Adipocyte (in vitro differentiated cells): Measurements from ENCODE around the gene HIP1R.
"Not testable (repeated sequence)": the region's sequence is repeated elsewhere in the genome, so short reads cannot be mapped to it uniquely, and the experiment has no call there.

Experiments used
- DNase-seq: peaks from one replicate; pipeline ENCODE4 v3.0.0-alpha.2; 2015; ENCODE audit warnings: low read depth
- H3K27me3 ChIP-seq: replicated peaks from 2 replicates; pipeline ENCODE4 v1.7.0; 2013; ENCODE audit warnings: mild to moderate bottlenecking, low read length, moderate library complexity; ENCODE audit not compliant: control insufficient read depth, insufficient read depth
- H3K36me3 ChIP-seq: 2 replicates; pipeline ENCODE4 v1.7.0; 2013; ENCODE audit warnings: low read length, mild to moderate bottlenecking, moderate library complexity; ENCODE audit not compliant: control insufficient read depth, insufficient read depth, severe bottlenecking
- H3K4me1 ChIP-seq: 2 replicates; pipeline ENCODE4 v1.7.0; 2013; ENCODE audit warnings: mild to moderate bottlenecking, low read length, moderate library complexity; ENCODE audit not compliant: control insufficient read depth, insufficient read depth
- H3K4me3 ChIP-seq: 2 replicates; pipeline ENCODE4 v1.7.0; 2013; ENCODE audit warnings: mild to moderate bottlenecking, low read length, moderate library complexity
- H3K9ac ChIP-seq: 2 replicates; pipeline ENCODE4 v1.7.0; 2013; ENCODE audit warnings: mild to moderate bottlenecking, low read length, moderate library complexity
- H3K9me3 ChIP-seq: 2 replicates; pipeline ENCODE4 v1.7.0; 2013; ENCODE audit warnings: mild to moderate bottlenecking, low read length, moderate library complexity; ENCODE audit not compliant: control insufficient read depth

HIP1R gene

DNA sequence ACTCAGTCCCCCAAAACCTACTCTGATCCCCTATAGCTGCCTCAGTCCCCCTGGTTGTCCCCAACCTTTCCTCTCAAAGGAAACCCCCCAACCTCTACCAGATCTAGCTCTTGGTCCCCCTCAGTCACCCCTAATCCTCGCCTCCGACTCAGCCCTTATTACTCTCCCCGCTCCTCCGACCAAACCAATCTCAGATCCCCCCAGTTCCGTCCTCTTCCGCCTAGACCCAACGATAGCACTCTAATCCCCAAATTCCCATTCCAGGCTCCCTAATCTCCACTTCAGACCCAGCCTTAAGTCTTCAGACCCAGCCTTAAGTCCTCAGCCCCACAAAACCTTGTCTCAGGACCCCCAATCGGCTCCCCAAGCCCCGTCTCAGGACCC, 60.1 kb downstream of the HIP1R start:
- no peaks in the 10 kb centered on the region for H3K27me3 ChIP-seq
- no peaks in the 10 kb centered on the region for H3K36me3 ChIP-seq
- no peaks in the 10 kb centered on the region for H3K9me3 ChIP-seq
- peak; percentile 53 for DNase-seq
- H3K9ac ChIP-seq = peak overlapping the region; percentile 95
- H3K4me1 ChIP-seq = peaks cover 47% of the 10 kb centered on the region
- peak overlapping the region; percentile 95 for H3K4me3 ChIP-seq

DNA sequence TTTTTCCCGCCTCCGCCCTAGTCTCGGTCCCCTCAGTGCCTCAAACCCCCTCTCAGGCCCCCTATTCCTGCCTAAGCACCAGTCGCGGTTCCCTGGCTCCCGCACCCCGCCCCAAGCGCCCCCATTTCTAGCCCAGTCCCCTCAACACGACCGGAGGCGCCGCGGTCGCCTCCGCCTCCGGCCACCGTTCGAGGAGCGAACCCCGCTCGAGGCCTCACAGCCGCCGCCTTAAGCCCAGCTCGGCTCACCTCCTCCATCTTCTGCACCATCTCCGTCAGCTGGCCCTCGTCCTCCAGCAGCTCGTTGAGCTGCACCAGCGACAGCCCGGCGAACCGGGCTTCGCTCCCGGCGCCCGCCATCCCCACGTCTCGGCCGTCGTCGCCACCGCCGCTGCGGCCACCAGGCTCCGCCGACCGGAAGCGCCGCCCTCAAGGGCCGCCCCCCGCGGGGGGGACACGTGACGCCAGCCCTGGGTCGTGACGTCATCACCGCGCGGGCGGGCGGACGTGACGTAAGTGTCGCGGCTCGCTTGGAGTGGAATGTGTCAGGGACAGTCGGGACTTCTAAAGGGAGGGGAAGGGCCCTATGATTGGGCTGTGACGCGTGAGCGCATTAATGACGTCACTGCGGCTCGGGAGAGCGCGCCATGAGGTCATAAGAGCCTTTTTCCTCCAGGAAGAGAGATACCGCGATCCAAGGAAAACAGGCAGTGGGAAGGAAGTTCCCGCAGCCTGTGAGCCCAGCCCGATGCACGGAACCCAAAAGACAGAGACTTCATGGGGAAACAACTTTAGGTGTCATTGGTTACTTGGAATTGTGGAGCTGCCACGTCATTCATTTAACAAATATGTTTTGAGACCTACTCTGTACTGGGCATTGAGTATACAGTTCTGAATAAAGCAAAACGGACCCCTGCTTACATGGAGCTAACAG, 60.7 kb downstream of the HIP1R start, which contains the start of gene VPS37B:
Gene VPS37B (minus strand): TSS at position 421 of the 933 bp plus-strand sequence. CDS start 62 bp downstream, at position 359.
- H3K4me1 ChIP-seq = peaks cover 43% of the 10 kb centered on the region
- H3K4me3 ChIP-seq = peak within 1 kb of the TSS; percentile 95
- H3K9ac ChIP-seq = peak within 1 kb of the TSS; percentile 95
- no peaks in the 10 kb centered on the region for H3K36me3 ChIP-seq
- no peaks in the 10 kb centered on the region for H3K9me3 ChIP-seq
- peak; percentile 94 for DNase-seq
- H3K27me3 ChIP-seq = no peaks in the 10 kb centered on the region

DNA sequence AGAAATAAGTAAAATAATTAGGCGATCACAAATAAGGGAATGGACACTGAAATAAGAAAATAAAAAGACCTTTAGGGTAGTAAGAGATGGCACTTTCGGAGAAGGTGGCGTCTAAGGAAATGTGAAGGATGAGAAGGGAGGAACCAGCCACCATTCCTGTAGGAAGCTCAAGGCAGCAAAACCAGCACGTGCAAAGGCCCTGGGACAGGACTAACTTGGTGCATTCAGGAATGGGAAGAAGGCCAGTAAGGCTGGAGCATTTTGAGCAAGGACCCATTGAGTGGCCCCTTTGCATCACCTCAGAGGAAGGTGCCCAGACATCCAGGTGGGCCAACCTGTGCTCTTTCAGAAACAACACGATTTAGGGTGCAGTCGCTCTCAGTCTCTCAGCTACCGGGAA, 61.4 kb downstream of the HIP1R start:
- no peaks in the 10 kb centered on the region for H3K36me3 ChIP-seq
- H3K9me3 ChIP-seq = no peaks in the 10 kb centered on the region
- H3K9ac ChIP-seq = no peak overlapping the region
- no peaks in the 10 kb centered on the region for H3K27me3 ChIP-seq
- H3K4me1 ChIP-seq = peaks cover 36% of the 10 kb centered on the region
- H3K4me3 ChIP-seq = no peak overlapping the region
- DNase-seq = no peak

DNA sequence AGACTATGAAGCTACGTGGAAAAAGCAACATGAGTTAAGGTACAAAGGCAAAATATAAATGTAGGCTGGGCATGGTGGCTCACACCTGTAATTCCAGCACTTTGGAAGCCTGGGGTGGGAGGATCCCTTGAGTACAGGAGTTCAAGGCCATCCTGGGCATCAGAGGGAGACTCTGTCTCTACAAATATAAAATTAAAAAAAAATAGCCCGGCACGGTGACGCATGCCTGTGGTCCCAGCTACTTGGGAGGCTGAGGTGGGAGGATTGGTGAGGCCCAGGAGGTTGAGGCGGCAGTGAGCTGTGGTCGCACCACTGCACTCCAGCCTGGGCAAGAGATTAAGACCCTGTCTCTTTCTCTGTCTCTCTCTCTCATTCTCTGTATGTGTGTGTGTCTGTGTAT, 64.6 kb downstream of the HIP1R start:
- Histone ChIP-seq H3K36me3 (no peaks in the 10 kb centered on the region), H3K4me1 (peaks cover 17% of the 10 kb centered on the region), H3K27me3 (no peaks in the 10 kb centered on the region), H3K9me3 (no peaks in the 10 kb centered on the region), H3K9ac (no peak overlapping the region), H3K4me3 (no peak overlapping the region)
- DNase-seq = no peak

- Histone ChIP-seq H3K4me3 (no peak overlapping the region), H3K9ac (no peak overlapping the region), H3K36me3 (no peaks in the 10 kb centered on the region), H3K27me3 (no peaks in the 10 kb centered on the region), H3K4me1 (peaks cover 11% of the 10 kb centered on the region), H3K9me3 (no peaks in the 10 kb centered on the region)
- DNase-seq = no peak
Measured at GRCh38 chr12:122902854-122903692, 67.8 kb downstream of the HIP1R start.

- H3K4me1 ChIP-seq = peaks cover 5% of the 10 kb centered on the region
- no peak for DNase-seq
- no peak overlapping the region for H3K9ac ChIP-seq
- H3K9me3 ChIP-seq = no peaks in the 10 kb centered on the region
- no peaks in the 10 kb centered on the region for H3K27me3 ChIP-seq
- no peak overlapping the region for H3K4me3 ChIP-seq
- H3K36me3 ChIP-seq = no peaks in the 10 kb centered on the region
Measured at GRCh38 chr12:122903693-122904034, 68.4 kb downstream of the HIP1R start.

DNA sequence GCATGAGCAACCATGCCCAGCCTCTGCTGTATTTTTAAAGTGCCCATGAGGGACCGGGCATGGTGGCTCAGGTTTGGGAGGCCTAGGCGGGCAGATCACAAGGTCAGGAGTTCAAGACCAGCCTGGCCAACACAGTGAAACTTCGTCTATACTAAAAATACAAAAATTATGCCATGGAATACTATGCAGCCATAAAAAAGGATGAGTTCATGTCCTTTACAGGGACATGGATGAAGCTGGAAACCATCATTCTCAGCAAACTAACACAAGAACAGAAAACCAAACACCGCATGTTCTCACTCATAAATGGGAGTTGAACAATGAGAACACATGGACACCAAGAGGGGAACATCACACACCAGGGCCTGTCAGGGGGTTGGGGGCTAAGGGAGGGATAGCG, 70.0 kb downstream of the HIP1R start:
- not testable (repeated sequence) for H3K4me3 ChIP-seq, H3K4me1 ChIP-seq, H3K9me3 ChIP-seq, DNase-seq, H3K9ac ChIP-seq, H3K36me3 ChIP-seq, H3K27me3 ChIP-seq

DNA sequence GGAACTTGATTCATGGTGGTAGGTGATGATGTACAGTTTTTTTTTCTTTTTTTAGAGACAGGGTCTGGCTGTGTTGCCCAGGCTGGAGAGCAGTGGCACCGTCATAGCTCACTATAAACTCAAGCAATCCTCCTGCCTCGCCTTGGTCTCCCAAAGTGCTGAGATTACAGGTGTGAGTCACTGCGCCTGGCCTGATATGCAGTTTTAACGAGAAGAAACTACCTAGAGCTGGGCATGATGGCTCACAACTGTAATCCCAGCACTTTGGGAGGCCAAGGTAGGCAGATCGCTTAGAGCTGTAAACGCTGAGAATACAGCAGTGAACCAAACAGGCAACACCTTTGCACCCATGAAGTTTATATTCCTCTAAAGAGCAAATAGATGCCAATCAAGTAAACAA, 73.7 kb downstream of the HIP1R start:
- H3K36me3 ChIP-seq = no peaks in the 10 kb centered on the region
- H3K9ac ChIP-seq = no peak overlapping the region
- no peak overlapping the region for H3K4me3 ChIP-seq
- no peaks in the 10 kb centered on the region for H3K9me3 ChIP-seq
- H3K27me3 ChIP-seq = no peaks in the 10 kb centered on the region
- DNase-seq = no peak
- no peaks in the 10 kb centered on the region for H3K4me1 ChIP-seq

DNA sequence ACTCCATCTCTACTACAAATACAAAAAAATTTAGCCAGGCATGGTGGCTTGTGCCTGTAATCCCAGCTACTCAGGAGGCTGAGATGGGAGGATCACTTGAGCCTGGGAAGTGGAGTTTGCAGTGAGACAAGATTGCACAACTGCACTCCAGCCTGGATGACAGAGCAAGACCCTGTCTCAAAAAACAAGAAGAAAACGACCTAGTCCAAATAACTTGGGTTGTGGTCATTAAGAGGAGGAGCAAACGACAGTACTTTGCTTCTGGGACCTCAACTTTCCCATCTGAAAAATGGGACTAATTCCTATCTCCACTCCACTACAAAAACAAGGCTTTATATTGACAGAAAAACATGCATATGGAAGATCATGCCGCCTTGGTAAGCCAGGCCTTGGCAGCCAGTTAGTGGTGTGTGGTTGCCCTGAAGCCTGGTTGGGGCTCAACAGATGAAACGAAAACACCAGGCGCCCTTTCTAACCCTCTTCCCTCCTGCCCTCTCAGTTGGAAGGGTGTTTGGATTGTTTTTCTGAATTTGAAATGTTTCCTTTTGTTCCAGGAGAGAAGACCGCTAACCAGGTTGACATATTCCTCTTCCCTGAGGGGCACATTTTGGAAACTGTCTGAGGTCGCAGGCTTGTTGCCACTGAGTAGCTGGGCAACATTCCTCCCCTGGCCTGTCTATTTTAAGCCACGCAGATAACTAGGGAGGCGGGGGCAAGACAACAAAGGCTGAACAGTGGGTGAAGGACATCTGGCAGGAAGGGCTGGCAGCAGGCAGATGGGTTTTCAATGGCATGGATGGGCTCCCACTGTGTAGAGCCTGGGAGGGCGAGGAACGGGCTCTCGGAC, 74.4 kb downstream of the HIP1R start:
- Histone ChIP-seq H3K36me3 (no peaks in the 10 kb centered on the region), H3K4me3 (no peak overlapping the region), H3K9me3 (no peaks in the 10 kb centered on the region), H3K27me3 (no peaks in the 10 kb centered on the region), H3K4me1 (no peaks in the 10 kb centered on the region), H3K9ac (no peak overlapping the region)
- DNase-seq = no peak
